Memory B cell (primary cell): Measurements from ENCODE around the gene PTPRM.

Source experiments
- ATAC-seq: fragments of 150-1000 bp; cut with Tn5 transposase; 2 replicates; pipeline ENCODE4 v1.10.0; 2021; ENCODE audit warnings: low read depth, mild to moderate bottlenecking, moderate library complexity
- DNase-seq, 2 donors: peaks; one replicate each; pipeline ENCODE4 v3.0.0; 2022; ENCODE audit warnings: low spot score in 2 of 2
- H3K27ac Mint-ChIP-seq: one replicate; pipeline ENCODE4 v1.8.0; 2022; ENCODE audit warnings: mild to moderate bottlenecking, moderate library complexity, mixed read lengths
- H3K27me3 Mint-ChIP-seq: one replicate; pipeline ENCODE4 v1.8.0; 2022; ENCODE audit warnings: mixed read lengths
- H3K36me3 Mint-ChIP-seq: one replicate; pipeline ENCODE4 v1.8.0; 2022; ENCODE audit warnings: mild to moderate bottlenecking, mixed read lengths
- H3K4me1 Mint-ChIP-seq: one replicate; pipeline ENCODE4 v1.8.0; 2022; ENCODE audit warnings: mixed read lengths
- H3K4me3 Mint-ChIP-seq: one replicate; pipeline ENCODE4 v1.8.0; 2022; ENCODE audit warnings: mild to moderate bottlenecking, moderate library complexity, mixed read lengths
- H3K9me3 Mint-ChIP-seq: one replicate; pipeline ENCODE4 v1.8.0; 2022; ENCODE audit warnings: mixed read lengths

Gene PTPRM

GRCh38 chr18:7878265-7879211, 311.4 kb downstream of the PTPRM start:
- Mint-ChIP-seq H3K4me3 (no peak overlapping the region), H3K27ac (no peak overlapping the region), H3K36me3 (no peaks in the 10 kb centered on the region), H3K4me1 (no peaks in the 10 kb centered on the region), H3K27me3 (no peaks in the 10 kb centered on the region), H3K9me3 (peaks cover 2% of the 10 kb centered on the region)
- DNase-seq (no peak), ATAC-seq (no peak)

- Mint-ChIP-seq H3K4me1 (no peaks in the 10 kb centered on the region), H3K27ac (no peak overlapping the region), H3K27me3 (no peaks in the 10 kb centered on the region), H3K4me3 (no peak overlapping the region), H3K36me3 (no peaks in the 10 kb centered on the region), H3K9me3 (peaks cover 2% of the 10 kb centered on the region)
- no peak for DNase-seq
- ATAC-seq: no peak
These were observed 312.6 kb downstream of the PTPRM start for GRCh38 chr18:7879717-7880116.

GRCh38 chr18:7885865-7886264, 318.7 kb downstream of the PTPRM start:
- Mint-ChIP-seq H3K4me3 (no peak overlapping the region), H3K27ac (no peak overlapping the region), H3K27me3 (no peaks in the 10 kb centered on the region), H3K9me3 (no peaks in the 10 kb centered on the region), H3K36me3 (no peaks in the 10 kb centered on the region), H3K4me1 (no peaks in the 10 kb centered on the region)
- no peak for DNase-seq
- no peak for ATAC-seq

- no peaks in the 10 kb centered on the region for H3K27me3 Mint-ChIP-seq
- no peaks in the 10 kb centered on the region for H3K4me1 Mint-ChIP-seq
- no peak overlapping the region for H3K4me3 Mint-ChIP-seq
- DNase-seq (no peak), ATAC-seq (no peak)
- no peaks in the 10 kb centered on the region for H3K9me3 Mint-ChIP-seq
- no peak overlapping the region for H3K27ac Mint-ChIP-seq
- H3K36me3 Mint-ChIP-seq: no peaks in the 10 kb centered on the region
These were observed 319.3 kb downstream of the PTPRM start for GRCh38 chr18:7886436-7886835.

- Mint-ChIP-seq H3K27ac (no peak overlapping the region), H3K4me1 (no peaks in the 10 kb centered on the region), H3K27me3 (no peaks in the 10 kb centered on the region), H3K36me3 (no peaks in the 10 kb centered on the region), H3K4me3 (no peak overlapping the region), H3K9me3 (peaks cover 2% of the 10 kb centered on the region)
- DNase-seq: no peak
- no peak for ATAC-seq
These were observed 322.4 kb downstream of the PTPRM start for GRCh38 chr18:7889515-7889914.

GRCh38 chr18:7890075-7890474, 323.0 kb downstream of the PTPRM start:
- H3K36me3 Mint-ChIP-seq: no peaks in the 10 kb centered on the region
- DNase-seq: no peak
- H3K9me3 Mint-ChIP-seq: peaks cover 2% of the 10 kb centered on the region
- H3K4me1 Mint-ChIP-seq: no peaks in the 10 kb centered on the region
- ATAC-seq: no peak
- H3K27ac Mint-ChIP-seq: no peak overlapping the region
- no peaks in the 10 kb centered on the region for H3K27me3 Mint-ChIP-seq
- H3K4me3 Mint-ChIP-seq: no peak overlapping the region

GRCh38 chr18:7892556-7892955, 325.4 kb downstream of the PTPRM start:
- Mint-ChIP-seq H3K4me1 (no peaks in the 10 kb centered on the region), H3K36me3 (no peaks in the 10 kb centered on the region), H3K27ac (no peak overlapping the region), H3K27me3 (no peaks in the 10 kb centered on the region), H3K4me3 (no peak overlapping the region), H3K9me3 (peaks cover 2% of the 10 kb centered on the region)
- ATAC-seq (no peak), DNase-seq (no peak)

- no peak overlapping the region for H3K27ac Mint-ChIP-seq
- no peaks in the 10 kb centered on the region for H3K27me3 Mint-ChIP-seq
- no peaks in the 10 kb centered on the region for H3K36me3 Mint-ChIP-seq
- H3K4me3 Mint-ChIP-seq: no peak overlapping the region
- no peaks in the 10 kb centered on the region for H3K4me1 Mint-ChIP-seq
- peaks cover 2% of the 10 kb centered on the region for H3K9me3 Mint-ChIP-seq
- ATAC-seq (no peak), DNase-seq (no peak)
These were observed 327.5 kb downstream of the PTPRM start for GRCh38 chr18:7894592-7894991.

- H3K36me3 Mint-ChIP-seq: no peaks in the 10 kb centered on the region
- ATAC-seq: no peak
These were observed 328.2 kb downstream of the PTPRM start for GRCh38 chr18:7895346-7895745.

GRCh38 chr18:7896161-7896560, 329.0 kb downstream of the PTPRM start:
- no peaks in the 10 kb centered on the region for H3K27me3 Mint-ChIP-seq
- DNase-seq: no peak
- H3K36me3 Mint-ChIP-seq: no peaks in the 10 kb centered on the region
- ATAC-seq: no peak
- H3K4me3 Mint-ChIP-seq: no peak overlapping the region
- H3K27ac Mint-ChIP-seq: no peak overlapping the region
- no peaks in the 10 kb centered on the region for H3K4me1 Mint-ChIP-seq
- peaks cover 2% of the 10 kb centered on the region for H3K9me3 Mint-ChIP-seq

More at GRCh38 chr18:7895346-7895745, 328.2 kb downstream of the PTPRM start:
- DNase-seq: no peak
- Mint-ChIP-seq H3K27ac (no peak overlapping the region), H3K27me3 (no peaks in the 10 kb centered on the region), H3K9me3 (peaks cover 2% of the 10 kb centered on the region), H3K4me1 (no peaks in the 10 kb centered on the region), H3K4me3 (no peak overlapping the region)

GRCh38 chr18:7896805-7897518, 329.8 kb downstream of the PTPRM start:
- ATAC-seq: no peak
- Mint-ChIP-seq H3K9me3 (peaks cover 2% of the 10 kb centered on the region), H3K4me1 (no peaks in the 10 kb centered on the region), H3K36me3 (no peaks in the 10 kb centered on the region), H3K4me3 (no peak overlapping the region), H3K27me3 (no peaks in the 10 kb centered on the region), H3K27ac (no peak overlapping the region)
- DNase-seq: no peak

GRCh38 chr18:7898181-7898580, 331.1 kb downstream of the PTPRM start:
- Mint-ChIP-seq H3K27me3 (no peaks in the 10 kb centered on the region), H3K4me3 (no peak overlapping the region), H3K9me3 (peaks cover 4% of the 10 kb centered on the region), H3K4me1 (no peaks in the 10 kb centered on the region), H3K27ac (no peak overlapping the region), H3K36me3 (no peaks in the 10 kb centered on the region)
- no peak for ATAC-seq
- DNase-seq: no peak

- H3K27me3 Mint-ChIP-seq: no peaks in the 10 kb centered on the region
- H3K9me3 Mint-ChIP-seq: peaks cover 4% of the 10 kb centered on the region
- no peak for DNase-seq
- H3K27ac Mint-ChIP-seq: no peak overlapping the region
- no peaks in the 10 kb centered on the region for H3K4me1 Mint-ChIP-seq
- no peak for ATAC-seq
- H3K4me3 Mint-ChIP-seq: no peak overlapping the region
- no peaks in the 10 kb centered on the region for H3K36me3 Mint-ChIP-seq
These were observed 332.0 kb downstream of the PTPRM start for GRCh38 chr18:7899078-7899477.

GRCh38 chr18:7900091-7900490, 333.0 kb downstream of the PTPRM start:
- Mint-ChIP-seq H3K36me3 (no peaks in the 10 kb centered on the region), H3K4me1 (no peaks in the 10 kb centered on the region), H3K4me3 (no peak overlapping the region), H3K27ac (no peak overlapping the region), H3K27me3 (no peaks in the 10 kb centered on the region), H3K9me3 (peaks cover 4% of the 10 kb centered on the region)
- DNase-seq (no peak), ATAC-seq (no peak)
